ENCODE results near the gene NRBP1. TPM values are rescaled to one million over a fixed set of nuclear protein-coding genes. Genes with fewer than 3 reads are reported as not detected.

The NRBP1 gene
- total and polyA plus RNA-seq, 11 donors = 27.8 to 114 (median 62.8) TPM

DNA sequence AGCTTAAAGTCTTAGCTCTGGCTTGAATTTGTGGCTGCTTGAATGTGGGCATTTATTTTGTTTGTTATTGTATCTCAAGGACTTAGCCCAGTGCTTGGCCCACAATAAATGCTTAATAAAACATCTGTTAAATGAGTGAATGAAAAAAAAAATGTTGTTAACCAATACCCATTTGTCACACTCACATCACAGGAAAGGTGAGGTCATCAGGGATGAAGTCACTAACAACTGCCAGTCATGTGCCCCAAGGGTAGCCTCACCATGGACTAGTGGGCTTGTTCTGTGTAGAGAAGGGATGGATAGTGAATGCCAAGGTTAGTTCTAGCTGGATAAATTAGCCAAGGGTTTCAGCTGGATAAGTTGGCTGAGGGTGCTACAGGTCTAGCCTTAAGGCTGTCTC lies 3.0 kb downstream of the NRBP1 start:
- no peak for TF ChIP-seq POLR2A (IDR thresholded peaks at IDR 0.05)
- no peak overlapping the region for H3K27ac ChIP-seq
- H3K36me3 ChIP-seq = peaks cover 0 to 46% (median 34%) of the 10 kb centered on the region in 9 donors
- no peaks in the 10 kb centered on the region for H3K9me3 ChIP-seq
- H3K4me3 ChIP-seq = no peak overlapping the region
- DNase-seq (no peak), ATAC-seq (no peak)
- peaks cover 4 to 49% (median 31%) of the 10 kb centered on the region in 12 donors for H3K4me1 ChIP-seq
- no peaks in the 10 kb centered on the region for H3K27me3 ChIP-seq
- intact Hi-C loops (cut with DNase I) = loop anchor here in 1 of 10 donors (5.0 kb wide), 1 partner anchor 151 kb away; the partner anchor contains the start of gene ZNF512

DNA sequence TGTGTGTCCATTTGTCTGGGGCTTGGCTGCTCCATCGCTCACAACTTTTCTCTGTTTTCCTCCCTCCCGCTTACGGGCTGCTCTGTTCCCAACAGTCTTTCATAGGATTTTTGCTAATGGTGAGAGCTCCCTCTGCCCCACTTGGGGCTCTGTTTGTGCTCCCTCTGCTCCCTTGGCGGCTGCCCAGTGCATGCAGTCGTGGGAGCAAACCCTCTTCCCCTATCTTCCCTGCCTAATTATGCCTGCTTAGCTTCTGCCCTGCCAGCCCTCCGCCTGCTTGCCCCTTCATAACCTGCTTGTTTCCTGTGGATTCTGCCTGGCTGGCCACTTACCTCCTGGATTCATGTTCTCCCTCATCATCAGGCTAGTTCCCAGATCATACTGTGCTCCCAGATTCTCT lies 7.2 kb downstream of the NRBP1 start:
- TF ChIP-seq POLR2A (IDR thresholded peaks at IDR 0.05) = no peak
- TF ChIP-seq, protein P1, sequence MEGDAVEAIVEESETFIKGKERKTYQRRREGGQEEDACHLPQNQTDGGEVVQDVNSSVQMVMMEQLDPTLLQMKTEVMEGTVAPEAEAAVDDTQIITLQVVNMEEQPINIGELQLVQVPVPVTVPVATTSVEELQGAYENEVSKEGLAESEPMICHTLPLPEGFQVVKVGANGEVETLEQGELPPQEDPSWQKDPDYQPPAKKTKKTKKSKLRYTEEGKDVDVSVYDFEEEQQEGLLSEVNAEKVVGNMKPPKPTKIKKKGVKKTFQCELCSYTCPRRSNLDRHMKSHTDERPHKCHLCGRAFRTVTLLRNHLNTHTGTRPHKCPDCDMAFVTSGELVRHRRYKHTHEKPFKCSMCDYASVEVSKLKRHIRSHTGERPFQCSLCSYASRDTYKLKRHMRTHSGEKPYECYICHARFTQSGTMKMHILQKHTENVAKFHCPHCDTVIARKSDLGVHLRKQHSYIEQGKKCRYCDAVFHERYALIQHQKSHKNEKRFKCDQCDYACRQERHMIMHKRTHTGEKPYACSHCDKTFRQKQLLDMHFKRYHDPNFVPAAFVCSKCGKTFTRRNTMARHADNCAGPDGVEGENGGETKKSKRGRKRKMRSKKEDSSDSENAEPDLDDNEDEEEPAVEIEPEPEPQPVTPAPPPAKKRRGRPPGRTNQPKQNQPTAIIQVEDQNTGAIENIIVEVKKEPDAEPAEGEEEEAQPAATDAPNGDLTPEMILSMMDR (IDR thresholded peaks at IDR 0.05) = no peak
- H3K27ac ChIP-seq = no peak overlapping the region
- no peak for ATAC-seq
- WGBS, 4 donors = 85 to 88% (median 87%) methylated on average over 6 of the region's 6 CpGs
- no peaks in the 10 kb centered on the region for H3K27me3 ChIP-seq
- no peak for DNase-seq
- intact Hi-C loops (cut with DNase I) = no loop called here
- H3K4me3 ChIP-seq = no peak overlapping the region
- H3K9me3 ChIP-seq = no peaks in the 10 kb centered on the region
- H3K36me3 ChIP-seq = peaks cover 7 to 88% (median 76%) of the 10 kb centered on the region in 9 donors
- peaks cover 0 to 30% (median 14%) of the 10 kb centered on the region in 12 donors for H3K4me1 ChIP-seq

DNA sequence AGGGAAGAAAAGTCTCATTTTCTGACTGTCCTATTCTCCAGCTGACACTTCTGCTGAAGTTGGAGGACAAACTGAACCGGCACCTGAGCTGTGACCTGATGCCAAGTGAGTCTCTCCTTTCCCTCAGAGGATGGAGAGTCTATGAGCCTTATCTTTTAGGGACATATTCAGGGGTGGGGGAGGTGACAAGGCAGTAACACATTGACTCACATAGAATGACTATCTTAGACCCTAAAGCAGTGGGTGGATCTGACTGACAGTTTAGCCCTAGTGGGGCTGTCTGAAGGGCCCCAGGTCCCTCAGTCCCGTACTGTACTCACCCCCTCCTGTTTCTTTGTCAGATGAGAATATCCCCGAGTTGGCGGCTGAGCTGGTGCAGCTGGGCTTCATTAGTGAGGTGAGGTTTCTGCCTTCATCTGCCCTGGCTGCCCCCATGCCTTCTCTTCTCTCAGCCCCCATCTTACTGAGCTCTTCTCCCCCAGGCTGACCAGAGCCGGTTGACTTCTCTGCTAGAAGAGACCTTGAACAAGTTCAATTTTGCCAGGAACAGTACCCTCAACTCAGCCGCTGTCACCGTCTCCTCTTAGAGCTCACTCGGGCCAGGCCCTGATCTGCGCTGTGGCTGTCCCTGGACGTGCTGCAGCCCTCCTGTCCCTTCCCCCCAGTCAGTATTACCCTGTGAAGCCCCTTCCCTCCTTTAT lies 12.9 kb downstream of the NRBP1 start:
- Histone ChIP-seq H3K9me3 (no peaks in the 10 kb centered on the region), H3K4me1 (peaks cover 0 to 7% (median 0%) of the 10 kb centered on the region in 12 donors), H3K36me3 (peaks cover 9 to 87% (median 81%) of the 10 kb centered on the region in 9 donors), H3K27me3 (no peaks in the 10 kb centered on the region), H3K4me3 (no peak overlapping the region), H3K27ac (no peak overlapping the region)
- DNase-seq = no peak
- WGBS, 4 donors = 81 to 86% (median 84%) methylated on average over 10 of the region's 10 CpGs
- TF ChIP-seq, protein P1 (IDR thresholded peaks at IDR 0.05) = no peak
- TF ChIP-seq POLR2A (IDR thresholded peaks at IDR 0.05) = no peak
- intact Hi-C loops (cut with DNase I) = no loop called here
- ATAC-seq = peak in 1 of 4 donors; percentile 12

DNA sequence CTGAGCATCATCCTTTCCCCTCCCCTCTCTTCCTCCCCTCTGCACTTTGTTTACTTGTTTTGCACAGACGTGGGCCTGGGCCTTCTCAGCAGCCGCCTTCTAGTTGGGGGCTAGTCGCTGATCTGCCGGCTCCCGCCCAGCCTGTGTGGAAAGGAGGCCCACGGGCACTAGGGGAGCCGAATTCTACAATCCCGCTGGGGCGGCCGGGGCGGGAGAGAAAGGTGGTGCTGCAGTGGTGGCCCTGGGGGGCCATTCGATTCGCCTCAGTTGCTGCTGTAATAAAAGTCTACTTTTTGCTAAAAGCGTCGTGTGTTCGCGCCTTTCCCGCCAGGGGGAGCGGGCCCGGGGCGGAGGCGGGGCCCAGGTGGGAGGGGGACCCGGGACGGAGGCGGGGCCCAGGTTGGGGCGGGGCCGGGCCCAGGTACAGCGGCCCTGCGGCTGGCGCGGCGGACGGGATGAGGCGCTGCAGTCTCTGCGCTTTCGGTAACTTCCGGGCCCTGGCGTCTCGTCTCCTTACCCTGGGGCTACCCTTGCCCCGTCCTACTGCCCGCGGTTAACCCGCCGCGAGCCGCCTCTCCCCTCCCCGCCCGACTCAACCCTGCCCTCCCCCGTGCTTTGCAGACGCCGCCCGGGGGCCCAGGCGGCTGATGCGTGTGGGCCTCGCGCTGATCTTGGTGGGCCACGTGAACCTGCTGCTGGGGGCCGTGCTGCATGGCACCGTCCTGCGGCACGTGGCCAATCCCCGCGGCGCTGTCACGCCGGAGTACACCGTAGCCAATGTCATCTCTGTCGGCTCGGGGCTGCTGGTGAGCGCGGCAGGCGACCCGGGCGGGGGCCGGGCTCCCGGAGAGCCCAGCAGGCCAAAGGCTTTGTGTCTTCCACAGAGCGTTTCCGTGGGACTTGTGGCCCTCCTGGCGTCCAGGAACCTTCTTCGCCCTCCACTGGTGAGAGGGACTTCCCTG lies 13.8 kb downstream of the NRBP1 start, which contains the start of gene KRTCAP3:
Gene KRTCAP3 (plus strand): TSS at position 424 of the 962 bp plus-strand sequence. CDS start 32 bp downstream, at position 456.
- TF ChIP-seq POLR2A (IDR thresholded peaks at IDR 0.05) = no peak
- TF ChIP-seq, protein P1 (IDR thresholded peaks at IDR 0.05) = no peak
- Histone ChIP-seq H3K9me3 (no peaks in the 10 kb centered on the region), H3K36me3 (peaks cover 9 to 83% (median 77%) of the 10 kb centered on the region in 9 donors), H3K4me1 (peaks cover 0 to 7% (median 0%) of the 10 kb centered on the region in 12 donors), H3K27me3 (no peaks in the 10 kb centered on the region), H3K27ac (peak within 1 kb of the TSS in 1 of 12 donors; percentile 68), H3K4me3 (no peak within 1 kb of the TSS)
- DNase-seq = no peak
- 42 to 62% (median 55%) methylated on average over 57 to 80 of the region's 80 CpGs for WGBS, 4 donors
- intact Hi-C loops (cut with DNase I) = no loop called here
- peak in 3 of 4 donors; percentile 32 to 68 (median 50) for ATAC-seq
